GOT3 (cell line): Measurements from ENCODE around the gene HTR1D.

Experiments
- DNase-seq: peaks from one replicate; lab custom pipeline; 2025; ENCODE audit warnings: mixed read lengths; lab: John Stamatoyannopoulos, UW

Gene HTR1D

GRCh38 chr1:23150125-23150524 lies 67.2 kb downstream of the HTR1D start:
- no peak for DNase-seq

GRCh38 chr1:23149114-23149513 lies 68.2 kb downstream of the HTR1D start:
- DNase-seq, result no peak

GRCh38 chr1:23148084-23148483 lies 69.2 kb downstream of the HTR1D start:
- no peak for DNase-seq
